ENCODE measurements around the gene SFXN4. TPM values are rescaled to one million over a fixed set of nuclear protein-coding genes. Genes with fewer than 3 reads are reported as not detected.
A peak's percentile ranks its signal among the peaks of the same experiment; 100 is the strongest.
"Not testable (repeated sequence)": the region's sequence is repeated elsewhere in the genome, so short reads cannot be mapped to it uniquely, and the experiment has no call there.

Gene SFXN4
- total and polyA plus RNA-seq, 7 donors, result 14.8 to 48.3 (median 19.7) TPM

DNA sequence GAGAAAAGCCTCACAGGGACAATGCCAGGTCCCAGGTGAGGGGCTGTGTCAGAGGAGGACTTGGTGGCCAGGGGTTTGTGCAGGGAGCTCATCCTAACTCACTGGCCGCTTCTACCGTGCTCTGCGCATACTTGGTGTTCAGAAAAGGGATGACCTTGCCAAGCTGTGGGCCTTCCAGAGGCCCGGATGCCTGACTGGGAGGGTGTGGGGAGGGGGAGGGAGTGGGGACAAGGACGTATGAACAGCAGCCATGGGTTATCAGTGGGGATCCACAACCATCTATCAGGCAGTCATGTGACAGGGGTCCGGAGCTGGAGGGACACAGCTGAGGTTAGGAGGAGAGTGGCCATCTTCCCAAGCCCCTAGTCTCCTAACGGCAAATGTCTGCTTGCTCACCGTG, 6.2 kb downstream of the SFXN4 start:
- intact Hi-C loops (cut with DNase I), result no loop called here
- no peak for TF ChIP-seq POLR2AphosphoS5 (IDR thresholded peaks at IDR 0.05)
- TF ChIP-seq, protein P1, sequence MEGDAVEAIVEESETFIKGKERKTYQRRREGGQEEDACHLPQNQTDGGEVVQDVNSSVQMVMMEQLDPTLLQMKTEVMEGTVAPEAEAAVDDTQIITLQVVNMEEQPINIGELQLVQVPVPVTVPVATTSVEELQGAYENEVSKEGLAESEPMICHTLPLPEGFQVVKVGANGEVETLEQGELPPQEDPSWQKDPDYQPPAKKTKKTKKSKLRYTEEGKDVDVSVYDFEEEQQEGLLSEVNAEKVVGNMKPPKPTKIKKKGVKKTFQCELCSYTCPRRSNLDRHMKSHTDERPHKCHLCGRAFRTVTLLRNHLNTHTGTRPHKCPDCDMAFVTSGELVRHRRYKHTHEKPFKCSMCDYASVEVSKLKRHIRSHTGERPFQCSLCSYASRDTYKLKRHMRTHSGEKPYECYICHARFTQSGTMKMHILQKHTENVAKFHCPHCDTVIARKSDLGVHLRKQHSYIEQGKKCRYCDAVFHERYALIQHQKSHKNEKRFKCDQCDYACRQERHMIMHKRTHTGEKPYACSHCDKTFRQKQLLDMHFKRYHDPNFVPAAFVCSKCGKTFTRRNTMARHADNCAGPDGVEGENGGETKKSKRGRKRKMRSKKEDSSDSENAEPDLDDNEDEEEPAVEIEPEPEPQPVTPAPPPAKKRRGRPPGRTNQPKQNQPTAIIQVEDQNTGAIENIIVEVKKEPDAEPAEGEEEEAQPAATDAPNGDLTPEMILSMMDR (IDR thresholded peaks at IDR 0.05), result no peak
- TF ChIP-seq EP300 (IDR thresholded peaks at IDR 0.05), result no peak
- TF ChIP-seq POLR2A (IDR thresholded peaks at IDR 0.05), result no peak
- Histone ChIP-seq H3K9me3 (no peaks in the 10 kb centered on the region), H3K4me3 (no peak overlapping the region), H3K36me3 (peaks cover 34 to 66% (median 38%) of the 10 kb centered on the region in 4 donors), H3K4me1 (peaks cover 0 to 13% (median 3%) of the 10 kb centered on the region in 4 donors), H3K27ac (no peak overlapping the region), H3K27me3 (no peaks in the 10 kb centered on the region)
- peak; percentile 40 for DNase-seq
- WGBS, 2 donors, result 87 to 88% methylated on average over 8 of the region's 8 CpGs

DNA sequence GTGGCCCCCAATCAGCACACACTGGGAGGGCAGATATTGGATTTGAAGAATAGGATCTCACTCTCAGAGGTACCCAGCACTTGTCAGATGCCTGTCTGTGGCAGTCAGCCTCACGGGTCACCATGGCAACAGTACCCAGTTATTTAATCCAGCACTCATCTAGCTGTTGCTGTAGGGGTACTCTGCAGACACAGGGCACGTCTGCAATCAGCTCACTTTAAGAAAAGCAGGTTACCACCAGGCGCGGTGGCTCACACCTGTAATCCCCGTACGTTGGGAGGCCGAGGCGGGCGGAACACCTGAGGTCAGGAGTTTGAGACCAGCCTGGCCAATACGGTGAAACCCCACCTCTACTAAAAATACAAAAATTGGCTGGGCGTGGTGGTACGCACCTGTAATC, 11.9 kb downstream of the SFXN4 start:
- no peak overlapping the region for H3K27ac ChIP-seq
- H3K36me3 ChIP-seq, result peaks cover 27 to 96% (median 47%) of the 10 kb centered on the region in 4 donors
- no peak overlapping the region for H3K4me3 ChIP-seq
- DNase-seq, result peak; percentile 45
- WGBS, 2 donors, result 97 to 98% methylated on average over 12 of the region's 12 CpGs
- TF ChIP-seq POLR2A (IDR thresholded peaks at IDR 0.05), result no peak
- TF ChIP-seq, protein P1 (IDR thresholded peaks at IDR 0.05), result no peak
- TF ChIP-seq EP300 (IDR thresholded peaks at IDR 0.05), result no peak
- no peak for TF ChIP-seq POLR2AphosphoS5 (IDR thresholded peaks at IDR 0.05)
- H3K27me3 ChIP-seq, result no peaks in the 10 kb centered on the region
- H3K9me3 ChIP-seq, result no peaks in the 10 kb centered on the region
- intact Hi-C loops (cut with DNase I), result no loop called here
- no peaks in the 10 kb centered on the region for H3K4me1 ChIP-seq

DNA sequence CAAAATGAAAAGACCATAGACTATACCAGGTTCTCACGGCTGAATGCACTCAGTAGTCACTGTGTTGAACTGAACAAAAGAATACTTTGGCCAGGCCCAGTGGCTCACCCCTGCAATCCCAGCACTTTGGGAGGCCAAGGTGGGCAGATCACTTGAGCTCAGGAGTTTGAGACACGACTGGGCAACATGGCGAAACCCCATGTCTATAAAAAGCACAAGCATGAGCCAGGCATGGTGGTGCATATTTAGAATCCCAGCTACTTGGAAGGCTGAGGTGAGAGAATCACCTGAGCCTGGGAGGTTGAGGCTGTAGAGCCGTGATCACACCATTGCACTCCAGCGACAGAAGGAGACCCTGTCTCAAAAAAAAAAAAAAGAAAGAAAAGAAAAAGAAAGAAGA, 12.5 kb downstream of the SFXN4 start:
- peaks cover 27 to 96% (median 48%) of the 10 kb centered on the region in 4 donors for H3K36me3 ChIP-seq
- H3K27ac ChIP-seq, result no peak overlapping the region
- TF ChIP-seq, protein P1 (IDR thresholded peaks at IDR 0.05), result no peak
- no peak for TF ChIP-seq EP300 (IDR thresholded peaks at IDR 0.05)
- TF ChIP-seq POLR2AphosphoS5 (IDR thresholded peaks at IDR 0.05), result no peak
- no peak for TF ChIP-seq POLR2A (IDR thresholded peaks at IDR 0.05)
- peak; percentile 29 for DNase-seq
- H3K27me3 ChIP-seq, result no peaks in the 10 kb centered on the region
- no peak overlapping the region for H3K4me3 ChIP-seq
- intact Hi-C loops (cut with DNase I), result no loop called here
- no peaks in the 10 kb centered on the region for H3K4me1 ChIP-seq
- WGBS, 2 donors, result 93 to 97% methylated on average over 5 of the region's 5 CpGs
- H3K9me3 ChIP-seq, result no peaks in the 10 kb centered on the region

DNA sequence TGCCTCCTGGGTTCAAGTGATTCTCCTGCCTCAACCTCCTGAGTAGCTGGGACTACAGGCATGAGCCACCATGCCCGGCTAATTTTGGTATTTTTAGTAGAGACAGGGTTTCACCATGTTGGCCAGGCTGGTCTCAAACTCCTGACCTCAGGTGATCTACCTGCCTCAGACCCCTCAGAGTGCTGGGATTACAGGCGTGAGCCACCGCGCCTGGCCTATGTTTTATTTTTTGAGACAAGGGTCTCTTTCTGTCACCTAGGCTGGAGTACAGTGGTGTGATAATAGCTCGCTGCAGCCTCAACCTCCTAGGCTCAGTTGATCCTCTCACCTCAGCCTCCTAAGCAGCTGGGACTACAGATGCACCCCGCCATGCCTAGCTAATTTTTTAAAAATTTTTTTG, 13.9 kb downstream of the SFXN4 start:
- intact Hi-C loops (cut with DNase I); H3K27ac ChIP-seq; H3K27me3 ChIP-seq; H3K9me3 ChIP-seq; H3K4me3 ChIP-seq; H3K4me1 ChIP-seq; DNase-seq: not testable (repeated sequence)
- H3K36me3 ChIP-seq, result peaks cover 34 to 96% (median 57%) of the 10 kb centered on the region in 4 donors
- 92 to 96% methylated on average over 6 of the region's 6 CpGs for WGBS, 2 donors

DNA sequence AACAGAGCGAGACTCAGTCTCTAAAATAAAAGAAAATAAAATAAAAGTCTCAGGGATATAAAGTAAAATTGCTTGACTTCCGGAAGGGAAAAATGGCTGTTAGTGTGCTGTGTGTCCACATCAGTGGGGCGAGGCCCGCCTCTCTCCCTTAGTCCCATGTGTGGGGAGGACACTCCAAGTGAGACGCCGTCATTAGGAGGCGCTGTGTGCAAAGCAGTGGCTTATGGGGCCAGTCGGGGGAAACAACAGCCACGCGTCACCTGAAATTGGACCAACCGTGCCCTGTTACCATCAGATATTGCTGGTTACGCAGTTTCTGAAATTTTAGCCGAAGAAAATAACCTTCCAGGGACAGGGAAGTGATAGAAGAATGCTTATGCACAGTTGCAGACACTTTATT, 15.8 kb downstream of the SFXN4 start:
- 87 to 90% methylated on average over 13 of the region's 13 CpGs for WGBS, 2 donors

More for the DNA sequence above, 15.8 kb downstream of the SFXN4 start:
- TF ChIP-seq POLR2AphosphoS5 (IDR thresholded peaks at IDR 0.05) (no peak), POLR2A (IDR thresholded peaks at IDR 0.05) (no peak), EP300 (IDR thresholded peaks at IDR 0.05) (no peak)
- TF ChIP-seq, protein P1 (IDR thresholded peaks at IDR 0.05), result no peak
- H3K27ac ChIP-seq, result no peak overlapping the region
- peaks cover 17 to 94% (median 43%) of the 10 kb centered on the region in 4 donors for H3K36me3 ChIP-seq
- peak; percentile 40 for DNase-seq
- no peaks in the 10 kb centered on the region for H3K9me3 ChIP-seq
- H3K27me3 ChIP-seq, result no peaks in the 10 kb centered on the region
- intact Hi-C loops (cut with DNase I), result no loop called here
- no peaks in the 10 kb centered on the region for H3K4me1 ChIP-seq
- H3K4me3 ChIP-seq, result no peak overlapping the region
